ENCODE measurements around the gene OR2F1.

OR2F1 gene

GRCh38 chr7:143945423-143945822 is 9.2 kb upstream of the OR2F1 start:
- no peak overlapping the region for H4K91ac ChIP-seq (ENCODE audit: low read depth, low read length, poor library complexity)
- H4K8ac ChIP-seq (ENCODE audit: low read depth, low read length): no peak overlapping the region
- no peaks in the 10 kb centered on the region for H3K36me3 ChIP-seq (replicated peaks in 1 of 2; ENCODE audit: control insufficient read depth in 2 of 2, insufficient read depth in 2 of 2, low read length in 2 of 2)
- no peak overlapping the region for H2AFZ ChIP-seq (ENCODE audit: low read length)
- H3K4me2 ChIP-seq (ENCODE audit: insufficient read depth, low read length, poor library complexity, severe bottlenecking): no peak overlapping the region
- no peak overlapping the region for H3K27ac ChIP-seq (replicated peaks; ENCODE audit: low read length)
- H3K79me1 ChIP-seq (ENCODE audit: low read depth, low read length): no peaks in the 10 kb centered on the region
- H3K9ac ChIP-seq (ENCODE audit: low read depth, low read length, poor library complexity): no peak overlapping the region
- no peak overlapping the region for H3K18ac ChIP-seq (ENCODE audit: low read length)
- DNase-seq (ENCODE audit: low spot score): no peak
- H3K14ac ChIP-seq (ENCODE audit: low read length): no peak overlapping the region
- no peak overlapping the region for H2BK15ac ChIP-seq (ENCODE audit: low read length)
- no peak overlapping the region for H3K4ac ChIP-seq (ENCODE audit: low read length)
- no peaks in the 10 kb centered on the region for H3K27me3 ChIP-seq (ENCODE audit: control insufficient read depth in 3 of 3, insufficient read depth in 3 of 3, low read depth in 1 of 3, low read length in 3 of 3)
- no peak overlapping the region for H3K4me3 ChIP-seq (ENCODE audit: low read length in 2 of 2)
- H3K4me1 ChIP-seq (ENCODE audit: control insufficient read depth in 2 of 2, insufficient read depth in 1 of 2, low read depth in 1 of 2, low read length in 2 of 2): no peaks in the 10 kb centered on the region
- WGBS, 2 donors (ENCODE audit: extremely low coverage in 2 of 2, insufficient read length in 2 of 2, insufficient replicate concordance in 1 of 2): no CpG with 5 or more reads among the region's 4 CpGs
- no peak overlapping the region for H3K23ac ChIP-seq (ENCODE audit: low read depth, low read length, poor library complexity)
- H2BK12ac ChIP-seq (ENCODE audit: low read length): no peak overlapping the region
- H2BK120ac ChIP-seq (ENCODE audit: low read depth, low read length): no peak overlapping the region
- H2AK5ac ChIP-seq (ENCODE audit: low read depth, low read length): no peak overlapping the region
- H2BK5ac ChIP-seq (ENCODE audit: low read length): no peak overlapping the region
- no peaks in the 10 kb centered on the region for H3K9me3 ChIP-seq (replicated peaks in 1 of 2; ENCODE audit: control insufficient read depth in 2 of 2, insufficient read depth in 1 of 2, low read depth in 1 of 2, low read length in 2 of 2)

- no peak overlapping the region for H3K4me2 ChIP-seq (ENCODE audit: insufficient read depth, low read length, poor library complexity, severe bottlenecking)
Observed at GRCh38 chr7:143947111-143947510, 7.5 kb upstream of the OR2F1 start.

GRCh38 chr7:143948733-143949132 is 5.9 kb upstream of the OR2F1 start:
- H2BK120ac ChIP-seq (ENCODE audit: low read depth, low read length): no peak overlapping the region
- H2AFZ ChIP-seq (ENCODE audit: low read length): no peak overlapping the region
- no peak overlapping the region for H2BK15ac ChIP-seq (ENCODE audit: low read length)
- H3K4me3 ChIP-seq (ENCODE audit: low read length in 2 of 2): no peak overlapping the region
- H2AK5ac ChIP-seq (ENCODE audit: low read depth, low read length): no peak overlapping the region
- no peaks in the 10 kb centered on the region for H3K9me3 ChIP-seq (replicated peaks in 1 of 2; ENCODE audit: control insufficient read depth in 2 of 2, insufficient read depth in 1 of 2, low read depth in 1 of 2, low read length in 2 of 2)
- H4K91ac ChIP-seq (ENCODE audit: low read depth, low read length, poor library complexity): no peak overlapping the region
- no peak overlapping the region for H4K8ac ChIP-seq (ENCODE audit: low read depth, low read length)
- H3K27ac ChIP-seq (replicated peaks; ENCODE audit: low read length): no peak overlapping the region
- no peak overlapping the region for H2BK5ac ChIP-seq (ENCODE audit: low read length)
- no peaks in the 10 kb centered on the region for H3K27me3 ChIP-seq (ENCODE audit: control insufficient read depth in 3 of 3, insufficient read depth in 3 of 3, low read depth in 1 of 3, low read length in 3 of 3)
- no CpG with 5 or more reads among the region's 2 CpGs for WGBS, 2 donors (ENCODE audit: extremely low coverage in 2 of 2, insufficient read length in 2 of 2, insufficient replicate concordance in 1 of 2)
- H3K4ac ChIP-seq (ENCODE audit: low read length): no peak overlapping the region
- no peak overlapping the region for H3K18ac ChIP-seq (ENCODE audit: low read length)
- H3K9ac ChIP-seq (ENCODE audit: low read depth, low read length, poor library complexity): no peak overlapping the region
- no peaks in the 10 kb centered on the region for H3K4me1 ChIP-seq (ENCODE audit: control insufficient read depth in 2 of 2, insufficient read depth in 1 of 2, low read depth in 1 of 2, low read length in 2 of 2)
- H2BK12ac ChIP-seq (ENCODE audit: low read length): no peak overlapping the region
- no peak overlapping the region for H3K23ac ChIP-seq (ENCODE audit: low read depth, low read length, poor library complexity)
- no peaks in the 10 kb centered on the region for H3K79me1 ChIP-seq (ENCODE audit: low read depth, low read length)
- no peak for DNase-seq (ENCODE audit: low spot score)
- H3K4me2 ChIP-seq (ENCODE audit: insufficient read depth, low read length, poor library complexity, severe bottlenecking): no peak overlapping the region
- H3K14ac ChIP-seq (ENCODE audit: low read length): no peak overlapping the region
- no peaks in the 10 kb centered on the region for H3K36me3 ChIP-seq (replicated peaks in 1 of 2; ENCODE audit: control insufficient read depth in 2 of 2, insufficient read depth in 2 of 2, low read length in 2 of 2)

More at GRCh38 chr7:143947111-143947510, 7.5 kb upstream of the OR2F1 start:
- Histone ChIP-seq H3K79me1 (ENCODE audit: low read depth, low read length) (no peaks in the 10 kb centered on the region), H3K18ac (ENCODE audit: low read length) (no peak overlapping the region), H2AFZ (ENCODE audit: low read length) (no peak overlapping the region), H3K9ac (ENCODE audit: low read depth, low read length, poor library complexity) (no peak overlapping the region), H2BK15ac (ENCODE audit: low read length) (no peak overlapping the region), H3K36me3 (replicated peaks in 1 of 2; ENCODE audit: control insufficient read depth in 2 of 2, insufficient read depth in 2 of 2, low read length in 2 of 2) (no peaks in the 10 kb centered on the region), H3K14ac (ENCODE audit: low read length) (no peak overlapping the region), H3K4me1 (ENCODE audit: control insufficient read depth in 2 of 2, insufficient read depth in 1 of 2, low read depth in 1 of 2, low read length in 2 of 2) (no peaks in the 10 kb centered on the region), H2BK5ac (ENCODE audit: low read length) (no peak overlapping the region), H4K91ac (ENCODE audit: low read depth, low read length, poor library complexity) (no peak overlapping the region), H3K27ac (replicated peaks; ENCODE audit: low read length) (no peak overlapping the region), H3K27me3 (ENCODE audit: control insufficient read depth in 3 of 3, insufficient read depth in 3 of 3, low read depth in 1 of 3, low read length in 3 of 3) (no peaks in the 10 kb centered on the region), H3K23ac (ENCODE audit: low read depth, low read length, poor library complexity) (no peak overlapping the region), H2BK120ac (ENCODE audit: low read depth, low read length) (no peak overlapping the region), H2AK5ac (ENCODE audit: low read depth, low read length) (no peak overlapping the region), H3K9me3 (replicated peaks in 1 of 2; ENCODE audit: control insufficient read depth in 2 of 2, insufficient read depth in 1 of 2, low read depth in 1 of 2, low read length in 2 of 2) (no peaks in the 10 kb centered on the region), H2BK12ac (ENCODE audit: low read length) (no peak overlapping the region), H3K4me3 (ENCODE audit: low read length in 2 of 2) (no peak overlapping the region), H4K8ac (ENCODE audit: low read depth, low read length) (no peak overlapping the region), H3K4ac (ENCODE audit: low read length) (no peak overlapping the region)
- no CpG with 5 or more reads among the region's 2 CpGs for WGBS, 2 donors (ENCODE audit: extremely low coverage in 2 of 2, insufficient read length in 2 of 2, insufficient replicate concordance in 1 of 2)
- DNase-seq (ENCODE audit: low spot score): no peak

- Histone ChIP-seq H3K14ac (ENCODE audit: low read length) (no peak overlapping the region), H3K36me3 (replicated peaks in 1 of 2; ENCODE audit: control insufficient read depth in 2 of 2, insufficient read depth in 2 of 2, low read length in 2 of 2) (no peaks in the 10 kb centered on the region), H3K27ac (replicated peaks; ENCODE audit: low read length) (no peak overlapping the region), H4K91ac (ENCODE audit: low read depth, low read length, poor library complexity) (no peak overlapping the region), H3K4me2 (ENCODE audit: insufficient read depth, low read length, poor library complexity, severe bottlenecking) (no peak overlapping the region), H3K4ac (ENCODE audit: low read length) (no peak overlapping the region), H2BK12ac (ENCODE audit: low read length) (no peak overlapping the region), H3K9ac (ENCODE audit: low read depth, low read length, poor library complexity) (no peak overlapping the region), H3K4me3 (ENCODE audit: low read length in 2 of 2) (no peak overlapping the region), H3K18ac (ENCODE audit: low read length) (no peak overlapping the region), H2AK5ac (ENCODE audit: low read depth, low read length) (no peak overlapping the region), H3K9me3 (replicated peaks in 1 of 2; ENCODE audit: control insufficient read depth in 2 of 2, insufficient read depth in 1 of 2, low read depth in 1 of 2, low read length in 2 of 2) (no peaks in the 10 kb centered on the region), H3K4me1 (ENCODE audit: control insufficient read depth in 2 of 2, insufficient read depth in 1 of 2, low read depth in 1 of 2, low read length in 2 of 2) (peaks cover 0 to under 1% of the 10 kb centered on the region in 2 donors), H4K8ac (ENCODE audit: low read depth, low read length) (no peak overlapping the region), H2BK120ac (ENCODE audit: low read depth, low read length) (no peak overlapping the region), H2BK5ac (ENCODE audit: low read length) (no peak overlapping the region), H3K79me1 (ENCODE audit: low read depth, low read length) (no peaks in the 10 kb centered on the region), H2BK15ac (ENCODE audit: low read length) (no peak overlapping the region), H3K27me3 (ENCODE audit: control insufficient read depth in 3 of 3, insufficient read depth in 3 of 3, low read depth in 1 of 3, low read length in 3 of 3) (no peaks in the 10 kb centered on the region), H3K23ac (ENCODE audit: low read depth, low read length, poor library complexity) (no peak overlapping the region), H2AFZ (ENCODE audit: low read length) (no peak overlapping the region)
- WGBS, 2 donors (ENCODE audit: extremely low coverage in 2 of 2, insufficient read length in 2 of 2, insufficient replicate concordance in 1 of 2): no CpG with 5 or more reads among the region's 3 CpGs
- no peak for DNase-seq (ENCODE audit: low spot score)
Observed at GRCh38 chr7:143953421-143953820, 1.2 kb upstream of the OR2F1 start.
